ENCODE measurements around the gene GABBR2. TPM values are rescaled to one million over a fixed set of nuclear protein-coding genes. Genes with fewer than 3 reads are reported as not detected.
"Not testable (repeated sequence)": the region's sequence is repeated elsewhere in the genome, so short reads cannot be mapped to it uniquely, and the experiment has no call there.

GABBR2 gene
- total and polyA plus RNA-seq, 2 donors (not counting 1 experiment from before 2014, with no cell fraction given), result 0.03 TPM; not detected in 1

GRCh38 chr9:98285446-98285845 is 423.3 kb downstream of the GABBR2 start:
- no peak for ATAC-seq (ENCODE audit: low read depth)
- Histone ChIP-seq H3K4me3 (ENCODE audit: control extremely low read depth in 1 of 5, extremely low read depth in 1 of 5, insufficient read depth in 1 of 5, low read depth in 2 of 5, low read length in 4 of 5) (no peak overlapping the region), H3K36me3 (replicated peaks in 1 of 2; ENCODE audit: control extremely low read depth in 1 of 2, control insufficient read depth in 1 of 2, extremely low read depth in 1 of 2, insufficient read depth in 2 of 2, low read length in 1 of 2) (no peaks in the 10 kb centered on the region), H4K20me1 (ENCODE audit: control insufficient read depth, insufficient read depth, low read length, poor library complexity, severe bottlenecking) (no peaks in the 10 kb centered on the region), H3K27me3 (replicated peaks in 1 of 4; ENCODE audit: control extremely low read depth in 1 of 4, control insufficient read depth in 3 of 4, insufficient read depth in 4 of 4, low read length in 3 of 4) (peaks cover 0 to 11% (median 0%) of the 10 kb centered on the region in 4 experiments), H2AFZ (ENCODE audit: insufficient read depth, low read depth, low read length, poor library complexity, severe bottlenecking) (no peak overlapping the region), H3K4me1 (ENCODE audit: control insufficient read depth in 2 of 2, insufficient read depth in 2 of 2, low read length in 2 of 2) (no peaks in the 10 kb centered on the region), H3K4me2 (replicated peaks; ENCODE audit: low read depth, low read length, poor library complexity, severe bottlenecking) (no peak overlapping the region), H3K27ac (ENCODE audit: low read length in 2 of 2) (no peak overlapping the region), H3K9ac (ENCODE audit: low read length) (no peak overlapping the region), H3K9me3 (ENCODE audit: control extremely low read depth in 1 of 3, control insufficient read depth in 2 of 3, insufficient read depth in 1 of 3, low read length in 2 of 3) (no peaks in the 10 kb centered on the region), H3K79me2 (ENCODE audit: control insufficient read depth, insufficient read depth, low read length) (no peaks in the 10 kb centered on the region)
- H3K4me3 Mint-ChIP-seq, result no peak overlapping the region
- TF ChIP-seq, protein P1, sequence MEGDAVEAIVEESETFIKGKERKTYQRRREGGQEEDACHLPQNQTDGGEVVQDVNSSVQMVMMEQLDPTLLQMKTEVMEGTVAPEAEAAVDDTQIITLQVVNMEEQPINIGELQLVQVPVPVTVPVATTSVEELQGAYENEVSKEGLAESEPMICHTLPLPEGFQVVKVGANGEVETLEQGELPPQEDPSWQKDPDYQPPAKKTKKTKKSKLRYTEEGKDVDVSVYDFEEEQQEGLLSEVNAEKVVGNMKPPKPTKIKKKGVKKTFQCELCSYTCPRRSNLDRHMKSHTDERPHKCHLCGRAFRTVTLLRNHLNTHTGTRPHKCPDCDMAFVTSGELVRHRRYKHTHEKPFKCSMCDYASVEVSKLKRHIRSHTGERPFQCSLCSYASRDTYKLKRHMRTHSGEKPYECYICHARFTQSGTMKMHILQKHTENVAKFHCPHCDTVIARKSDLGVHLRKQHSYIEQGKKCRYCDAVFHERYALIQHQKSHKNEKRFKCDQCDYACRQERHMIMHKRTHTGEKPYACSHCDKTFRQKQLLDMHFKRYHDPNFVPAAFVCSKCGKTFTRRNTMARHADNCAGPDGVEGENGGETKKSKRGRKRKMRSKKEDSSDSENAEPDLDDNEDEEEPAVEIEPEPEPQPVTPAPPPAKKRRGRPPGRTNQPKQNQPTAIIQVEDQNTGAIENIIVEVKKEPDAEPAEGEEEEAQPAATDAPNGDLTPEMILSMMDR (IDR thresholded peaks at IDR 0.05), result no peak
- TF ChIP-seq EZH2 (IDR thresholded peaks at IDR 0.05; ENCODE audit: borderline replicate concordance, insufficient read depth, low read depth, low read length, poor library complexity, severe bottlenecking), result no peak
- H3K27ac Mint-ChIP-seq, result no peak overlapping the region
- intact Hi-C loops (cut with micrococcal nuclease), result no loop called here
- no peaks in the 10 kb centered on the region for H3K4me1 Mint-ChIP-seq
- ChIA-PET CTCF (no interaction called here), POLR2A (no interaction called here)
- WGBS (ENCODE audit: insufficient coverage), result 81% methylated on average over 3 of the region's 4 CpGs
- H3K27me3 Mint-ChIP-seq, result peaks cover 8% of the 10 kb centered on the region
- H3K9me3 Mint-ChIP-seq (ENCODE audit: insufficient read depth), result no peaks in the 10 kb centered on the region
- DNase-seq, result no peak

DNA sequence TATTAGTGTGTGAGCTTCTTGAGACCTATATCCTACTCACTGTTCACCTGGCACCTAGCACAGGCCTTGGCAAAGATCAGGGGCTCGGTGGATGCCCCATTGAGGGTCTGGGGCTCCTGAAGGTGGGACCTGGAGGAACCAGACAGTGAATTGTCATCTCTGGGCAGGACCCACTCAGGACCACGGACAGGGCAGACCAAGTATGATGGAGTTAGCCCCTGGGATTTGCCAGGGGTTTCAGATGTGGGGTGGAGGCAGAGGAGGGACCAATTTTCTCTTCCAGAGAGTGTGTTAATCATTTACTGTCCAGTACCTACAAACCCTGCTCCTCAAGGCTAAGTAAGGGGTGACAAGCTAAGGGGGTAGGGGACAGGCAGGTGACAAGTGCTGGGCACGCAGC is 424.0 kb downstream of the GABBR2 start:
- no peak overlapping the region for H3K4me3 Mint-ChIP-seq
- Histone ChIP-seq H4K20me1 (ENCODE audit: control insufficient read depth, insufficient read depth, low read length, poor library complexity, severe bottlenecking) (no peaks in the 10 kb centered on the region), H3K9me3 (ENCODE audit: control extremely low read depth in 1 of 3, control insufficient read depth in 2 of 3, insufficient read depth in 1 of 3, low read length in 2 of 3) (no peaks in the 10 kb centered on the region), H3K36me3 (replicated peaks in 1 of 2; ENCODE audit: control extremely low read depth in 1 of 2, control insufficient read depth in 1 of 2, extremely low read depth in 1 of 2, insufficient read depth in 2 of 2, low read length in 1 of 2) (no peaks in the 10 kb centered on the region), H3K9ac (ENCODE audit: low read length) (no peak overlapping the region), H3K79me2 (ENCODE audit: control insufficient read depth, insufficient read depth, low read length) (no peaks in the 10 kb centered on the region), H3K4me1 (ENCODE audit: control insufficient read depth in 2 of 2, insufficient read depth in 2 of 2, low read length in 2 of 2) (no peaks in the 10 kb centered on the region), H3K4me3 (ENCODE audit: control extremely low read depth in 1 of 5, extremely low read depth in 1 of 5, insufficient read depth in 1 of 5, low read depth in 2 of 5, low read length in 4 of 5) (no peak overlapping the region), H3K4me2 (replicated peaks; ENCODE audit: low read depth, low read length, poor library complexity, severe bottlenecking) (no peak overlapping the region), H2AFZ (ENCODE audit: insufficient read depth, low read depth, low read length, poor library complexity, severe bottlenecking) (no peak overlapping the region), H3K27me3 (replicated peaks in 1 of 4; ENCODE audit: control extremely low read depth in 1 of 4, control insufficient read depth in 3 of 4, insufficient read depth in 4 of 4, low read length in 3 of 4) (peaks cover 0 to 11% (median 0%) of the 10 kb centered on the region in 4 experiments), H3K27ac (ENCODE audit: low read length in 2 of 2) (no peak overlapping the region)
- DNase-seq, result no peak
- no peaks in the 10 kb centered on the region for H3K9me3 Mint-ChIP-seq (ENCODE audit: insufficient read depth)
- no peak overlapping the region for H3K27ac Mint-ChIP-seq
- intact Hi-C loops (cut with micrococcal nuclease), result no loop called here
- TF ChIP-seq EZH2 (IDR thresholded peaks at IDR 0.05; ENCODE audit: borderline replicate concordance, insufficient read depth, low read depth, low read length, poor library complexity, severe bottlenecking), result no peak
- TF ChIP-seq, protein P1 (IDR thresholded peaks at IDR 0.05), result no peak
- H3K27me3 Mint-ChIP-seq, result peaks cover 11% of the 10 kb centered on the region
- 52% methylated on average over 3 of the region's 3 CpGs for WGBS (ENCODE audit: insufficient coverage)
- POLR2A ChIA-PET, result no interaction called here
- CTCF ChIA-PET, result no interaction called here
- H3K4me1 Mint-ChIP-seq, result no peaks in the 10 kb centered on the region
- ATAC-seq (ENCODE audit: low read depth), result no peak

GRCh38 chr9:98283143-98283542 is 425.6 kb downstream of the GABBR2 start:
- H3K4me3 ChIP-seq (ENCODE audit: control extremely low read depth in 1 of 5, extremely low read depth in 1 of 5, insufficient read depth in 1 of 5, low read depth in 2 of 5, low read length in 4 of 5); H3K79me2 ChIP-seq (ENCODE audit: control insufficient read depth, insufficient read depth, low read length); H3K36me3 ChIP-seq (replicated peaks in 1 of 2; ENCODE audit: control extremely low read depth in 1 of 2, control insufficient read depth in 1 of 2, extremely low read depth in 1 of 2, insufficient read depth in 2 of 2, low read length in 1 of 2); H3K9ac ChIP-seq (ENCODE audit: low read length); ATAC-seq (ENCODE audit: low read depth); H2AFZ ChIP-seq (ENCODE audit: insufficient read depth, low read depth, low read length, poor library complexity, severe bottlenecking); H3K27ac ChIP-seq (ENCODE audit: low read length in 2 of 2); H3K4me1 ChIP-seq (ENCODE audit: control insufficient read depth in 2 of 2, insufficient read depth in 2 of 2, low read length in 2 of 2); H3K4me3 Mint-ChIP-seq; H3K9me3 ChIP-seq (ENCODE audit: control extremely low read depth in 1 of 3, control insufficient read depth in 2 of 3, insufficient read depth in 1 of 3, low read length in 2 of 3); POLR2A ChIA-PET; H3K4me1 Mint-ChIP-seq; intact Hi-C loops (cut with micrococcal nuclease); H4K20me1 ChIP-seq (ENCODE audit: control insufficient read depth, insufficient read depth, low read length, poor library complexity, severe bottlenecking); DNase-seq; H3K27ac Mint-ChIP-seq; H3K4me2 ChIP-seq (replicated peaks; ENCODE audit: low read depth, low read length, poor library complexity, severe bottlenecking); H3K9me3 Mint-ChIP-seq (ENCODE audit: insufficient read depth); CTCF ChIA-PET: not testable (repeated sequence)
- WGBS (ENCODE audit: insufficient coverage), result 71% methylated on average over 6 of the region's 7 CpGs
- H3K27me3 Mint-ChIP-seq, result peaks cover 21% of the 10 kb centered on the region
- peaks cover 0 to 11% (median 2%) of the 10 kb centered on the region in 4 experiments for H3K27me3 ChIP-seq (replicated peaks in 1 of 4; ENCODE audit: control extremely low read depth in 1 of 4, control insufficient read depth in 3 of 4, insufficient read depth in 4 of 4, low read length in 3 of 4)

Measured in B cell (primary cell).